22Rv1 (cell line): ENCODE data around the gene TUBD1.
"Not testable (repeated sequence)": the region's sequence is repeated elsewhere in the genome, so short reads cannot be mapped to it uniquely, and the experiment has no call there.

ENCODE experiments used
- ZFX ChIP-seq: fragments of 450-650 bp; IDR thresholded peaks from 2 replicates; pipeline ENCODE4 v1.6.1; 2017; ENCODE audit warnings: antibody characterized with exemption, borderline replicate concordance
- TF ChIP-seq, protein P1 (sequence below): fragments of 450-650 bp; IDR thresholded peaks from 2 replicates; pipeline ENCODE4 v1.5.1; 2017; ENCODE audit warnings: mild to moderate bottlenecking

DNA sequence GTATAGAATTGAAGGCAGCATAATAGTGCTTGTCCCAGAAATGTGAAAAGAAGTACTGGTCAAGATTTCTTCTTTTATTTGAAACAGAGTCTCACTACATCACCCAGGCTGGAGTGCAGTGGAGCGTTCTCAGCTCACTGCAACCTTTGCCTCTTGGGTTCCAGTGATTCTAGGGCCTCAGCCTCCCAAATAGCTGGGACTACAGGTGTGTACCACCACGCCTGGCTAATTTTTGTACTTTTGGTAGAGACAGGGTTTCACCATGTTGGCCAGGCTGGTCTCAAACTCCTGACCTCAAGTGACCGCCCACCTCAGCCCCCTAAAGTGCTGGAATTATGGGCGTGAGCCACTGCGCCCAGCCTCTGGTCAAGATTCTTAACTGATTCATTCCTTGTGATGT lies 27.9 kb upstream of the TUBD1 start:
- TF ChIP-seq, protein P1, sequence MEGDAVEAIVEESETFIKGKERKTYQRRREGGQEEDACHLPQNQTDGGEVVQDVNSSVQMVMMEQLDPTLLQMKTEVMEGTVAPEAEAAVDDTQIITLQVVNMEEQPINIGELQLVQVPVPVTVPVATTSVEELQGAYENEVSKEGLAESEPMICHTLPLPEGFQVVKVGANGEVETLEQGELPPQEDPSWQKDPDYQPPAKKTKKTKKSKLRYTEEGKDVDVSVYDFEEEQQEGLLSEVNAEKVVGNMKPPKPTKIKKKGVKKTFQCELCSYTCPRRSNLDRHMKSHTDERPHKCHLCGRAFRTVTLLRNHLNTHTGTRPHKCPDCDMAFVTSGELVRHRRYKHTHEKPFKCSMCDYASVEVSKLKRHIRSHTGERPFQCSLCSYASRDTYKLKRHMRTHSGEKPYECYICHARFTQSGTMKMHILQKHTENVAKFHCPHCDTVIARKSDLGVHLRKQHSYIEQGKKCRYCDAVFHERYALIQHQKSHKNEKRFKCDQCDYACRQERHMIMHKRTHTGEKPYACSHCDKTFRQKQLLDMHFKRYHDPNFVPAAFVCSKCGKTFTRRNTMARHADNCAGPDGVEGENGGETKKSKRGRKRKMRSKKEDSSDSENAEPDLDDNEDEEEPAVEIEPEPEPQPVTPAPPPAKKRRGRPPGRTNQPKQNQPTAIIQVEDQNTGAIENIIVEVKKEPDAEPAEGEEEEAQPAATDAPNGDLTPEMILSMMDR: not testable (repeated sequence)
- not testable (repeated sequence) for TF ChIP-seq ZFX
